Activated CD4-positive, CD25-positive, alpha-beta regulatory T cell treated with anti-CD3 and anti-CD28 coated beads, Interleukin-2, amount 50 U/mL, for 16 hours (primary cell): Measurements from ENCODE around the gene PRKAG2.

ENCODE experiments used
- DNase-seq: peaks from one replicate; pipeline ENCODE4 v3.0.0-alpha.2; 2020; ENCODE audit warnings: low read depth, low spot score

PRKAG2 gene

DNA sequence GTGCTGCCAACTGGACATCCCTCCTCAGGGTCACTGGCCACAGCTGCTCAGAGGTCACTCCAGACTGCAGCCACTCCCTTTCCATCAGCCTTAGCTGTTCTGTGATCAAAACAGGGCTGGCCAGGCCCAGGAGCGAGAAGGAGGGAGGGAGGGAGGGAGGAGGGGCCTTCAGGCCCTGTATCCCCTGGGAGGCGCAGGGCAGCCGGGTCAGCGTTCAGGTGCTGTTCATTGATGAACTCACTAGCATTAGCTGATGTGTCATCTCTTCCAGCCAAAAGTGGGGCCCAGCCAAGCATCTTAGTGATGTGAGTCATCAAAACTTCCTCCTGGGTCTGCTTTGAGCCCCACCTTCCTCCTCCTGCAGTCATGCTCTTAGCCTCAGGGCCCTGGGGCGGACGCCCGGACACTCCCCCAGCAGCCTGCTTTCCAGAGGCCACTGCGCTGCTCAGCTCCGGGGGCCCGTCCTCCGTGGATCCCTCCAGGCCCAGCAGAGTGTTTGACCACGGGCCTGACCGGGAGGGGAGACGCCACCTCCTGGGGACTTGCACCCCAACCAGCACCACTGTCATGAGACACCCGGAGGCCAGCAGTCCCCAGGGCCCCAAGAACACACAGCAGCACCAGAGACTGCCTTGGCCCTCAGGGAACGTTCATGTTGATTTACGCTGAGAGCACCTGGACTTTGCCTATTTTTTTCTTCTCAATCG is 149.2 kb downstream of the PRKAG2 start:
- DNase-seq, result no peak

DNA sequence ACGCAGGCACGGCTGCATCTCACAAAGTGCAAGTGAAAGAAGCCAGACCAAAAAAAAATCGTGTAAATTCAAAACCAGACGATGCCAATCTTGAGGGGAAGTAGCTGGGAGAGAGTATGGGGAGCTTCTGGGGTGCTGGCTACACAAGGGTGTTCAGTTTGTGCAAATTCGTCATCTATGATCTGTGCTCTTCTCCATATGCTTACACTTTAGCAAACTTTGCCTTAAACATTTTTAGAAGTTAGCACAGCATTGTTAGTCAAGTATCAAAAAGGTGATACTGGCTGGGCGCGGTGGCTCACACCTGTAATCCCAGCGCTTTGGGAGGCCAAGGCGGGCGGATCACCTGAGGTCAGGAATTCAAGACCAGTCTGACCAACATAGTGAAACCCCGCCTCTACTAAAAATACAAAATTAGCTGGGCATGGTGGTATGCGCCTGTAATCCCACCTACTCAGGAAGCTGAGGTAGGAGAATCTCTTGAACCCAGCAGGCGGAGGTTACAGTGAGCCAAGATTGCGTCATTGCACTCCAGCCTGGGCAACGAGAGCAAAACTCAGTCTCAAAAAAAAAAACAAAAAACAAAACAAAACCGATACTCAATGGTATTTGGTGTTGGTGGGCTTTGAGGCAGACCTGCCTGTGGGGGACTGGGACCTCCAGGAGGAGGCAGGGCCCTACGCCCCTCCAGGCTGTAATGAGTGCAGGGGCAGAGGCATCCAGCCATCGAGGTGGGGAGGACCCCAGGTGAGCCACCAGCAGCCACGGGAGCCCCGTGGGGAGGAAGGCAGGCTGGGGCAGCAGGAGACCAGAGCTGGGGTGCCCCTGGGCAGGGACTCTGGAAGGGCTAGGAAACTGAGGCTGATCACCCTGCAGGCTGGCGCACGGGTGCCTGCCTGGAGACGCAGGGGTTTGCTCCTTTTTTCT is 150.0 kb downstream of the PRKAG2 start:
- no peak for DNase-seq

GRCh38 chr7:151725844-151726651 is 150.9 kb downstream of the PRKAG2 start:
- DNase-seq, result no peak

DNA sequence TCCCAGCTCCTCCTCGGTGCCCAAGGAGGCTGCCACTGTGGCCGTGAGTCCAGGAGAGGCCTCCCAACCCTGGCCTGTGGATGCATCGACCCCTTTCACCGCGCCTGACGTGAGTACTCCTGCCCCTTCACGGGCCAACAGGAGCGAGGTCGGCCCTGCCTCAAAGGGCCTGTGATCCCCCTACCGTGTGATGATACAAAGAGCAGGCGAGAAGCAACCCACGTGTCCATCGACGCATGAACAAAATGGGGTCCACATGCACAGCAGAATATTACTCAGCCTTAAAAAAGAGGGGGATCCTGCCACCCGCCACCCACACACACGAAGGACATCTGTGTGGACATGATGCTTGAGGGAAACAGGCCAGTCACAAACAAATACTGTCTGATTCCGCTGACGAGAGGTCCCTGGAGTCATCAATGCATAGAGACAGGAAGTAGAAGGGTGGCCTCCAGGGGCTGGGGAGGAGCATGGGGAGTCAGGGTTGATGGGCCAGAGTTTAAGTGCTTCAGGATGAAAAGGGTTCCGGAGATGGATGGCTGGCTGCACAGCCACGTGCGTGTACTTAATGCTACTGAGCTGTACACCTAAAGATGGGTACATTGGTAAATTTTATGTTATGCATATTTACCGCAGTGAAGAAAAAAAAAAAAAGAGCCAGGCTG is 151.9 kb downstream of the PRKAG2 start:
- no peak for DNase-seq

- no peak for DNase-seq
Observed at GRCh38 chr7:151724250-151724915, 152.5 kb downstream of the PRKAG2 start.

GRCh38 chr7:151723321-151723720 is 153.6 kb downstream of the PRKAG2 start:
- no peak for DNase-seq

DNA sequence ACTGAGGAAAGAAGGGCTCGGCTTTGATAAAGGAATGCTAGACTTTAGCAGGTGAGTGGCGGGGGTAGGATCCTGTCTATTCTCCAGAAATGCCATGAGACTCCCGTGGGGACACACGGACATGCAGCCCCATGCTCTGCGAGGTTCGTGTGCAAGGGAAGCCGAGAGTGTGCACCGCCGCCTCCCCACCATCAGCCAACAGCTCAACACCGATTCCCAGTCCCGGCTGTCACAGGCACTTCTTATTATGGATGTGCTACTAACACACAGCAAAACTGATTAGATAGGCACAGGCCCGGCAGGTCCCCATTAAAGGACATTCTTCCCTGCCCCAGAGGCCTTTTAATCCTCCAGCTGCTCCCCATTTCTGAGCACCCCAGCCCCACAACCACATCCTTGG is 154.4 kb downstream of the PRKAG2 start:
- DNase-seq, result no peak

DNA sequence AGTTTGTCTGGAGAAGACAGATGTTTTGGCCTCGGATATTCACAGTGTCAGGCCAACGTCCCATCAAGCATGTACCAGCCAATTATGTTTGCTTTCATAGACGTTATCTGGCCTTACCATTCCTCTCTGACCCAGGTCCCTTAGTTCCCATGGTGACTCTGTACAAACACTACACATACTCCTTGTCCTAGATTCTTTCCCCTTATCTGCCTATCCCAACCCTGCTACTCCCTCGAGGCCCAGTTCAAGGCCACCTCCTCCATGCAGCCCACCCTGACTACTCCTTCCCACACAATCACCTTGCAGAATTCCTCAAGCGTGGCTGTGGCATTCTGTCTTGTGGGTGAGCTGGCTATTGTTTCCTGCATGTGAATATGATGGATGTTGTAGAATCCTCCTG is 155.2 kb downstream of the PRKAG2 start:
- no peak for DNase-seq

- no peak for DNase-seq
Observed at GRCh38 chr7:151721236-151721635, 155.7 kb downstream of the PRKAG2 start.

- no peak for DNase-seq
Observed at GRCh38 chr7:151720280-151720679, 156.6 kb downstream of the PRKAG2 start.

- DNase-seq, result no peak
Observed at GRCh38 chr7:151719897-151720242, 157.0 kb downstream of the PRKAG2 start.

DNA sequence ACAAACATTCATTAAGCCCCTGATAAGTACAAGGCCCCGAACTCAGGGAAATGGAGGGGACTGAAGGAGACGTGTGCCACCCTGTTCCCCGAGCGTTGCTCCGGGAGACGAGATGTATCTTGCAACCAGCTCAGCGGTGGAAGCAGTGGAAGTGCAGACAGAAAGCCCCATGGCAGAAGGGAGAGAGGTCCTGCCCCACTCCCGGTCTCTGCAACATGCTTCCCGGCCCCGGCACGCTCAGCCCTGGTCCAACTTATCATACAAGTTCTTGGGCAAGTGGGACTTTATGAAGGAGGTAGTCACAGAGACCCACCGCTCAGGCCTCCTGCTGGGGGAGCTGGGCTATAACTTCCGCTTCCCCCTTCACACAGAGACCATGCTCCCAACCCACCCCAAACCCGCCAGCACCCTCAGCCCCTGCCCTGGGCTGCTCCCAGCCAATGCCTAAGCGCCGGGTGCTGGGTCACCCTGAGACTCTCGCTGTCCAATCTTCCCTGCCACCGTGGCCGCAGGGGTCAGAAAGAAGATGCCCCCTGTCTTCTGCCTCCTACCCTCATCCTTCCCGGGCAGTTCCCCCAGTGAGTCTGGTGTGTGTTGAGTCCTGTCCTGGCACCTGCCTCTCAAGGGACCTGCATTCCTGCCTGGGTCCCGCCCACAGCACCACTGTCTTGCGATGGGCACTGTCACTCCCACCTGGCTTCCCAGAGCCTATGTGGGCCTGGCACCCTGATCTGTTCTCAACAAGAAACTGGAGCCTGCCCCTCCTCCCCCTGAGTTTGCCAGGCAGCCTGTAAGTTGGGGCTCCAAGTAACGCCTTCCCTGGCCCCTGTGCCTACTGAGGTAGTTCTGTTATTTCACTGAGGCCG is 157.7 kb downstream of the PRKAG2 start:
- DNase-seq, result no peak

- no peak for DNase-seq
Observed at GRCh38 chr7:151717918-151718317, 159.0 kb downstream of the PRKAG2 start.

DNA sequence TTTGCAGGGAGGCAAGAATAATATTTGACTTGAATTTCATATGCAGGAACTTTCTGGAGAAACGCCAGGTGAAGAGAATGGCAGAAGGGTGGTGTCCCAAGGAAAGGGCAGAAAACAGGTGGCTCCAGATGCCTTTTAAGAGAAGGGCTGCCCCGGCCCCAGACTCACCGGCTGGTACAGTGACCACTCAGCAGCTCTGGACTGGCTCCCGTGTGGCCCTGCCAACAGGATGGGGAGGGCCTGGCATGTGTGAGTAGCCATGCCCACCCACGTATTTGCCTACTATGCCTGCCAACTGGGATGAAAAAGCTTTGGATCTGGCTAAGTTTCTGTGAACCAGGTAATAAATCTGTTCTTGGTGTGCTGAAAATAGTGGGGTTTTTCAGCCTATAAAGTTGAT is 159.5 kb downstream of the PRKAG2 start:
- DNase-seq, result no peak

DNA sequence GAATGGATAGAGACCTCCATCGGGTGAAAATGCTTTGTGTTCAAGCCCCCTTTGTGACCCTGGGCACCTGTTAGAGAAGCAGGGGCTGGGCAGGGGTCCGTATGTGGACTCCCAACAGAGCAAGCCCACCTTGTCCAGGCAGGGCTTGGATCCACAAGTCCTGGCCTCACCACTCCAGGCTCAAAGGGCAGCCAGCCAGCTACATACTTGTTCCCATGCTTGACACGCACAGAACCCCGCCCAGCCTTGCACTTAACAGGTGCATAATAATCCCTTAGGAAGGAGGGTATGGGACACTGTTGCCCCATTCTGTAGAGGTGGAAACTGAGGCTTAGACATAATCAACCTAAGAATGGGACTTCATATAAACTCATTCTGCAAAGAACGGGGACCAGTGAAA is 160.6 kb downstream of the PRKAG2 start:
- no peak for DNase-seq

- no peak for DNase-seq
Observed at GRCh38 chr7:151715666-151716315, 161.1 kb downstream of the PRKAG2 start.

DNA sequence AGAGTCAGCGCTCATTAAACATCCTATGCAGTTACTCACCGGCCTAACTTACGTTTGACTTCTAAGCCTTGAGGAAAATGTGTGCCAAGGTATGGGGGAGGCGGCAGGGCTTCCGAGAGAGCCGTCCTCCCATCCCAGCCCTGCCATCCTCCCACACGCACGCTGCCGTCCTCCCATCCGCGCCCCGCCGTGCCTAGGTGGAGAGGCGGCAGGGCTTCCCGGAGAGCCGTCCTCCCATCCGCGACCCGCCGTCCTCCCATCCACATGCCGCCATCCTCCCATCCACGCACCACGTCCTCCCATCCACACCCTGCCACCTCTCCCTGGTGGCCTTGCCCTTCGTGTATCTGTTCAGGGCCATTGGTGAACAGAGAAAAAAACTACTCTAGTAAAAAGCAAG is 162.7 kb downstream of the PRKAG2 start:
- DNase-seq, result no peak

GRCh38 chr7:151712810-151713125 is 164.1 kb downstream of the PRKAG2 start:
- no peak for DNase-seq

DNA sequence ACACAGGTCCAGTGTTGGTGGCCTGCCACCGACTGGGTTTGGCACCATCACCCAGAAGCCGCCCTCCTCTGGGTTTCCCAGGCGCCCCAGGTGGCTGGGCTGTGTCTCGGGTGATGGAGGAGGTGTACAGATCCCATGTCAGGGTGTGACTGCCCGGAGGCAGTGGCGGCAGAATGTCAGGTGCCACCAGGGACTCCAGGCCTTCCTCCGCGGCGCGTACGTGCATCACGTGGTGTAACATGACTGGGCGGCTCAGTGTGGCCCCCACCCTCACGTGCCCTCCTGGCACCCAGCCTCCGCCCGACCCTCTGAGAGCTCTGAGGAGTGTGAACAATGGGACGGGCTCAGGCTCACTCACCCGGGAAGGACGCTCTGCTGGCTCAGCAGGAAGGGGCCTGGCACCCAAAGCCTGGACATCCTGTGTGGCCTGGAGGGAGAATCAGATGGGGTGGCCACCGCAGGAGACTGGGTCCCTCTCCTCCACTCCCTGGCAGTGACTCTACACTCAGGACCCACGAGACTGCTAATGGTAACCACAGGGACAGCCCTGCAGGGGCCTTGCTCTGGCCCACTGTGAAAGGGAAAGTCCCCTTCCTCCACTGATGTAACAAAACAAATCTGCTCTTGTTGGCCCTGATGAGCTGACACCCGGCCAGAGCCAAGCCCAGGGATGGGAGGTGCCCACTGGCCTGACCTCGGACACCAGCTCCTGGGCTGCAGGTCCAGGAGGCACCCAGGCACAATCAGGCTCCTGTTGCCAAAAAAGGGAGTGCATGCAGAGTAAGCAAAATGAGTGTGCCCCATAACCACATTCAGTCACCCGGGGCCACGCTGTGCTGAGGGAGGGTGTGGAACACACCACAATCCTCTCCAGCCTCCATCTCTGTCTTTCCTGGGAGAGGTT is 164.8 kb downstream of the PRKAG2 start:
- no peak for DNase-seq
